SW 1271 (cell line): ENCODE data around the gene C12orf42.
A peak's percentile ranks its signal among the peaks of the same experiment; 100 is the strongest.

ENCODE experiments used
- DNase-seq, 2 experiments: peaks; one replicate each; lab custom pipeline; 2025; lab: John Stamatoyannopoulos, UW

Gene C12orf42

GRCh38 chr12:103423516-103423910 lies 72.3 kb downstream of the C12orf42 start:
- no peak for DNase-seq

- DNase-seq, result no peak
Measured at GRCh38 chr12:103422746-103423515, 72.8 kb downstream of the C12orf42 start.

GRCh38 chr12:103422328-103422727 lies 73.4 kb downstream of the C12orf42 start:
- DNase-seq, result no peak

GRCh38 chr12:103421402-103421801 lies 74.4 kb downstream of the C12orf42 start:
- DNase-seq, result no peak

- DNase-seq, result no peak
Measured at GRCh38 chr12:103415681-103416080, 80.1 kb downstream of the C12orf42 start.

- DNase-seq, result peak in 1 of 2 experiments; percentile 19
Measured at GRCh38 chr12:103401421-103401820, 94.3 kb downstream of the C12orf42 start.

- DNase-seq, result no peak
Measured at GRCh38 chr12:103399986-103400385, 95.8 kb downstream of the C12orf42 start.

GRCh38 chr12:103397536-103397935 lies 98.2 kb downstream of the C12orf42 start:
- no peak for DNase-seq

- DNase-seq, result no peak
Measured at GRCh38 chr12:103392722-103393121, 103.0 kb downstream of the C12orf42 start.

GRCh38 chr12:103391103-103391502 lies 104.7 kb downstream of the C12orf42 start:
- DNase-seq, result no peak

- DNase-seq, result no peak
Measured at GRCh38 chr12:103387385-103387784, 108.4 kb downstream of the C12orf42 start.

GRCh38 chr12:103386451-103386850 lies 109.3 kb downstream of the C12orf42 start:
- no peak for DNase-seq

GRCh38 chr12:103382736-103383346 lies 112.9 kb downstream of the C12orf42 start:
- DNase-seq, result no peak

- DNase-seq, result no peak
Measured at GRCh38 chr12:103382119-103382518, 113.6 kb downstream of the C12orf42 start.

GRCh38 chr12:103379670-103380069 lies 116.1 kb downstream of the C12orf42 start:
- no peak for DNase-seq

GRCh38 chr12:103373088-103373523 lies 122.7 kb downstream of the C12orf42 start:
- DNase-seq, result no peak

- no peak for DNase-seq
Measured at GRCh38 chr12:103369929-103370328, 125.8 kb downstream of the C12orf42 start.

GRCh38 chr12:103368167-103368566 lies 127.6 kb downstream of the C12orf42 start:
- no peak for DNase-seq

GRCh38 chr12:103354403-103354802 lies 141.4 kb downstream of the C12orf42 start:
- DNase-seq, result no peak

GRCh38 chr12:103353913-103354312 lies 141.9 kb downstream of the C12orf42 start:
- no peak for DNase-seq

- DNase-seq, result no peak
Measured at GRCh38 chr12:103350116-103350515, 145.7 kb downstream of the C12orf42 start.

GRCh38 chr12:103348935-103349334 lies 146.8 kb downstream of the C12orf42 start:
- DNase-seq, result no peak

GRCh38 chr12:103336940-103337339 lies 158.8 kb downstream of the C12orf42 start:
- no peak for DNase-seq

GRCh38 chr12:103334466-103334865 lies 161.3 kb downstream of the C12orf42 start:
- DNase-seq, result no peak
